ENCODE data around the gene COPZ2.
"Not testable (repeated sequence)": the region's sequence is repeated elsewhere in the genome, so short reads cannot be mapped to it uniquely, and the experiment has no call there.

The COPZ2 gene

GRCh38 chr17:48055531-48056245 lies 18.1 kb upstream of the COPZ2 start:
- DNase-seq = peak; percentile 97

- DNase-seq = peak; percentile 70
These were observed 16.9 kb upstream of the COPZ2 start for GRCh38 chr17:48054238-48055185.

- no peak for DNase-seq
These were observed 16.2 kb upstream of the COPZ2 start for GRCh38 chr17:48053758-48054237.

DNA sequence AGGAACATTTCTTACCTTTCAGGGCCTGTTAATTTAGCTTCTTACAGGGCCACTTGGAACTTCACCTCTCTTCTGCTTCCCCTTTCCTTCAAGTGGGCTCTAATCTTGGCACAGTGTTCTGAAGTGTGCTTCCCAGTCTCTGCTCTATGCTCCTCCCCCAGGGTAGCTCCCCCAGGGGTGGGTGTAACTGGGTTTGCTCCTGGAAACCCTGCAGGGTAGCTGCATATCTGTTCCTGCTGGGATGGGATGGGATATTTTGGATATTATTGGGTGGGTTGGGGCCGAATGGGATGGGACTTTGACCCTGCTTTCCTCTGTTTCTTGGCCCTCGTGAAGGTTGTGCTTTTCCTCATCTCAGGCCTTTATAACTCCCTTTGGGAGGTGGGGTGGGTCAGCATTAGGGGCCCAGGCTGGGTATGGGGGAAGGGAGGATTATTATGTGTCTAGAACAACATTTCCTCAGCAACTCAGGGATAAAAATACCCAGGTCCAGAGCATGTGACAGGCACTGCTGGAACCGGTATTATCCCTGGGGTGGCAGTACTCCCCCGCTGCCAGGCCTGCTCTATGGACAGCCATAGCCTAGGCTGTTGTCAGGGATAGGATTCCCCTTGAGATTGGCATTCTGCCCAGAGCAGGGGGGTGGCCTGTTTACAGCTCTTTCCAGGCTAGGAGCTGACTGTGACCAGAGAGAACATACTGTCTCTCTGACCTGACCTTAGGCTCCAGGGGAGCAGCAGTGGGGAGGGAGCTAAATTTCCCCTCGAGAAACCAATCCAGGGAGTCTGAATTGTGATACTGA lies 15.6 kb upstream of the COPZ2 start:
- peak; percentile 71 for DNase-seq

GRCh38 chr17:48051706-48052486 lies 14.3 kb upstream of the COPZ2 start:
- DNase-seq = peak; percentile 89

DNA sequence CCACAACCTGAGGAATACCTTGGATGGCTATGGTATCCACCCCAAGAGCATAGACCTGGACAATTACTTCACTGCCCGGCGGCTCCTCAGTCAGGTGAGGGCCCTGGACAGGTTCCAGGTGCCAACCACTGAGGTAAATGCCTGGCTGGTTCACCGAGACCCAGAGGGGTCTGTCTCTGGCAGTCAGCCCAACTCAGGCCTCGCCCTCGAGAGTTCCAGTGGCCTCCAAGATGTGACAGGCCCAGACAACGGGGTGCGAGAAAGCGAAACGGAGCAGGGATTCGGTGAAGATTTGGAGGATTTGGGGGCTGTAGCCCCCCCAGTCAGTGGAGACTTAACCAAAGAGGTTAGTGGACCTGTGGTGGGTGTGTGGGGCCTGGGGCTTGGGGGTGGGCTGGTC lies 13.7 kb upstream of the COPZ2 start:
- DNase-seq = no peak

- DNase-seq = peak; percentile 91
These were observed 11.0 kb upstream of the COPZ2 start for GRCh38 chr17:48048384-48049126.

DNA sequence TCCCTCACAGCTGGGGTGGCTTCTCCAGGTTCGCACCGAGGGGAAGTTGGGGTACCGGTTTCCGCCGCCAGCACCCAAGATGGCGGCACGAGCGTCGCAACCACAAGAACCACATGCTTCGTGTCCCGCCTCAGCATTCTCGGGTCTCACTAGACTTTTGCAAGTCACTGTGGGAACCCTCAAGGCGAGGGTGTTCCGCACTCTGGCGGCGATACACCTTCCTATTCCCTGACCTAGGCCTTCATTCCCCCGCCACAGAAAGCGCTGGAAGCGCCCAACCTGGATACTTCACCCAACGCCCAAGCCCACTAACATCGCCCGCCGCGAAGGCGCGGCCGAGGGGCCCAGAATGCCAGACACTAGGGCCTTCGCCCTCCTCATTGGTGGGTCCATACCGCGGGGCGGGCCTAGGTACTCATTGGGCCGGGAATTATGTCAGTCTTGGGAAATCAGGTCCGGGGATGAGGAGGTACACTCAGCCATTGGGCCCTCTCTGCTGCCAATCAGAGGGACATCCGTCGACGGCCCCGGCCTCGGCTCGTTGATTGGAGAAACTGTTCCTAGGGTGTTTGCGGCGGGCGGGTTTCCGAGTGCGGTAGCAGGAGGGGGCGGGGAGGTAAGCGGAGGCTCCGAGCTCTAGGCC lies 10.3 kb upstream of the COPZ2 start, which contains the start of gene NFE2L1:
Gene NFE2L1, plus strand, starts transcription at position 619 of the 643 bp plus-strand sequence. CDS start 2,760 bp downstream, outside the sequence.
- DNase-seq = peak; percentile 100

DNA sequence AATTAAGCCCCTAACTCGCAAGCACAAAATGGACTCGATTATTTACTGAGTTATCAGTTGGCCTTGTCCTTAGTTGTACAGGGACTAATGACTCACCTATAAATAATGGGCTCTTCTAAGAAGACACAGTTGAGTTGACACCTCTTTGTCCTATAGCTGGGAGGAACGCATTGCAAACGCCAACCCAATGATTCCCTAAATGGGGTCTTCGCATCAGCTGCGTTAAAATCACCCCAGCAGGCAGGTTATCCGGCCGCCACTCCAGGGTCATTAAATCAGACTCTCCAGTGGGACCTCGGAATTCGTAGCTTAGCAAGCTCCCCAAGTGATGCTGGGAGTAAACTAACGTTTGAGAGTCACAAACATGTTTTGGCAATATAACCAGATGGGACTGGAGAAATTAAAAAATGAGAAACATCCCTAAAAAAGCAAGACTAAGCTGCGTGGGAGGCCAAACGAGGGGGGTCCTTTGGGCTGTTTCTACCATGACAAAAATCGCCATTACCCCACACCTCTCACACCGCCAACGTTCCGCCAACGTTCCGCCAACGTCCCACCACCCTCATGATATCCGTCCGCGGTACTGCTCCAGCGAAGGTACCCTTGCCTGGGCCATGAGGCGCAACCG lies 9.6 kb upstream of the COPZ2 start:
- no peak for DNase-seq

GRCh38 chr17:48046296-48046695 lies 8.7 kb upstream of the COPZ2 start:
- no peak for DNase-seq

GRCh38 chr17:48045316-48046001 lies 7.9 kb upstream of the COPZ2 start:
- peak; percentile 56 for DNase-seq

DNA sequence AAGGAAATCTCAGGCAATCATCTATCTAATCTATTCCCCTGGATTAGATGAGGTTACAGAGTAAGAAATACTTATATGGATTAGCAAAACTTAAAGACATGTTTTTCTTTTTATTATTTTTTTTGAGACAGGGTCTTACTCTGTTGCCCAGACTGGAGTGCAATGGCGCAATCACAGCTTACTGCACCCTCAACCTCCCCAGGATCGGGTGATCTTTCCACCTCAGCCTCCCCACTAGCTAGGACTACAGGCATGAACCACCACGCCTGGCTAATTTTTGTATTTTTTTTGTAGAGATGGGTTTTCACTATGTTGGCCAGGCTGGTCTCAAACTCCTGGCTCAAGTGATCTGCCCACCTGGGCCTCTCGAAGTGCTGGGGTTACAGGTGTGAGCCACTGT lies 7.3 kb upstream of the COPZ2 start:
- DNase-seq = no peak

DNA sequence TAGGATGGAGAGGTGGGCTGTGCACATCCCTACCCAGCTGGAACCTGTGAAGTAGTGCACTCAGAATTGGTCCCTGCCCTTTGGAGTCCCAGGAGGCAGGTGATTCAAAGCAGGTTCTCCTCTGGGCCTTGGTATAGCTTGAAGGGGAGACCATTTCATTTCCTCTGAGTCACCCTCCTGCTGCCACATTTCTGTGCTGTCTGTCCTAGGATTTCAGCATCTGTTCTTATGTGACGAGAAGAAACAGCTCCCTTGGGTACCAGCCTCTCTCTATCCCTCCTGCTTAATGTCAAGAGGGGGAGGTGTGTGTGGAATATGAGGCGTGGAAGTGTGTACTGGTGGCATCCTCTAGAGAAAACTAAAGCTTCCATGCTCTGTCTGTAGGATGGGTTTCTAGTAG lies 5.6 kb upstream of the COPZ2 start:
- peak; percentile 44 for DNase-seq

DNA sequence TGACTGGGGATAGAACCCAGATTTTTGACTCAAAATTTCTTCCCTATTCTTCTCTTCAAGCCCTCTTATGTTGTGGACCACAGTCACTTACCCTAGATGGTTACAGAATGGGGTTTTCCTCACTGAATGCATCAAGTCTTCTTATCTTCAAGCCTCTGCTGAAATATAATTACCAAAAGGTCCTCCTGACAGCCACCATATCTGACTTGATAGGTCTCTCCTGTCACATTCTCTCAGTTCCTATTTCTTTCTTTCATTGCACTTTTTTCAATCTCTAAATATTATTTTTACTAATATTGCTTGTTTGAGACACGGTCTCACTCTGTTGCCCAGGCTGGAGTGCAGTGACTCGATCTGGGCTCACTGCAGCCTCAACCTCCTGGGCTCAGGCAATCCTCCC lies 1.1 kb upstream of the COPZ2 start:
- no peak for DNase-seq

- DNase-seq = no peak
These were observed 284 bp upstream of the COPZ2 start for GRCh38 chr17:48037838-48038323.

- no peak for DNase-seq
These were observed 933 bp downstream of the COPZ2 start for GRCh38 chr17:48036693-48037035.

DNA sequence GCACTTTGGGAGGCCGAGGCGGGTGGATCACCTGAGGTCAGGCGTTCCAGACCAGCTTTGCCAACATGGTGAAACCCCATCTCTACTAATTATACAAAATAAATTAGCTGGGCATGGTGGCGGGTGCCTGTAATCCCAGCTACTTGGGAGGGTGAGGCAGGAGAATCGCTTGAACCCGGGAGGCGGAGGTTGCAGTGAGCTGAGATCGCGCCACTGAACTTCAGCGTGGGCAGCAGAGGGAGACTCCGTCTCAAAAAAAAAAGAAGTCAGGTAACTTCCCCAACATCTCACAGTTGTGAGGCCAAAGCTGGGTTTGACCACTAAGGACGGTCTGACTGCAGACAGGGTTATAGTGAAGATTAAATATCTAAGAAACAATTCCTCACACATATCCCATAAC lies 2.9 kb downstream of the COPZ2 start:
- DNase-seq = not testable (repeated sequence)

GRCh38 chr17:48031966-48032365 lies 5.6 kb downstream of the COPZ2 start:
- no peak for DNase-seq

- DNase-seq = peak; percentile 54
These were observed 7.1 kb downstream of the COPZ2 start for GRCh38 chr17:48030531-48030930.
